ENCODE data around the gene PLIN5.

The PLIN5 gene

GRCh38 chr19:4473011-4473762 is 61.8 kb downstream of the PLIN5 start:
- Histone ChIP-seq H3K27me3 (ENCODE audit: control insufficient read depth, insufficient read depth, low read length) (no peaks in the 10 kb centered on the region), H3K4me1 (ENCODE audit: control insufficient read depth, insufficient read depth, low read length) (peaks cover 12% of the 10 kb centered on the region), H3K4me3 (ENCODE audit: low read length) (peak overlapping the region; percentile 41), H3K9ac (ENCODE audit: low read length) (peak overlapping the region; percentile 83), H3K9me3 (ENCODE audit: control insufficient read depth, low read length) (no peaks in the 10 kb centered on the region), H3K36me3 (ENCODE audit: control insufficient read depth, insufficient read depth, low read length) (no peaks in the 10 kb centered on the region)

Data from mucosa of stomach (tissue), 1 donor.